ENCODE data around the gene MTAP. TPM values are rescaled to one million over a fixed set of nuclear protein-coding genes. Genes with fewer than 3 reads are reported as not detected.
A peak's percentile ranks its signal among the peaks of the same experiment; 100 is the strongest.

MTAP gene
- total and polyA plus RNA-seq, 12 donors, result 4.9 to 26.2 (median 20.6) TPM

- intact Hi-C loops (cut with DNase I), result loop anchor here in 2 of 10 donors (10.0 kb wide), 1 partner anchor 61 kb away; no protein-coding TSS in a partner anchor
- 12 to 16% methylated on average over 15 of the region's 15 CpGs for WGBS, 2 donors
- no peak for TF ChIP-seq CTCF (IDR thresholded peaks at IDR 0.05)
- peaks cover 0 to 9% (median 0%) of the 10 kb centered on the region in 11 donors for H3K9me3 ChIP-seq
- no peak for ATAC-seq
- no peaks in the 10 kb centered on the region for H3K36me3 ChIP-seq
- no peak overlapping the region for H3K27ac ChIP-seq
- H3K4me1 ChIP-seq, result peaks cover 6 to 39% (median 18%) of the 10 kb centered on the region in 9 donors
- H3K4me3 ChIP-seq, result no peak overlapping the region
- DNase-seq, result no peak
- peaks cover 56 to 100% (median 96%) of the 10 kb centered on the region in 7 donors for H3K27me3 ChIP-seq
Measured at GRCh38 chr9:21966140-21966851, 163.9 kb downstream of the MTAP start.

- no peak for ATAC-seq
- Histone ChIP-seq H3K4me1 (peaks cover 6 to 41% (median 18%) of the 10 kb centered on the region in 9 donors), H3K36me3 (no peaks in the 10 kb centered on the region), H3K9me3 (peaks cover 0 to 9% (median 0%) of the 10 kb centered on the region in 11 donors), H3K4me3 (no peak overlapping the region), H3K27me3 (peaks cover 57 to 100% (median 100%) of the 10 kb centered on the region in 7 donors), H3K27ac (no peak overlapping the region)
- DNase-seq, result no peak
- no peak for TF ChIP-seq CTCF (IDR thresholded peaks at IDR 0.05)
- intact Hi-C loops (cut with DNase I), result loop anchor here in 2 of 10 donors (10.0 kb wide), 1 partner anchor 62 kb away; no protein-coding TSS in a partner anchor
- 7 to 10% methylated on average over 19 of the region's 19 CpGs for WGBS, 2 donors
Measured at GRCh38 chr9:21967169-21967568, 164.7 kb downstream of the MTAP start.

GRCh38 chr9:21967702-21968101 is 165.3 kb downstream of the MTAP start:
- DNase-seq (no peak), ATAC-seq (no peak)
- Histone ChIP-seq H3K27ac (no peak overlapping the region), H3K4me1 (peaks cover 6 to 41% (median 18%) of the 10 kb centered on the region in 9 donors), H3K4me3 (no peak overlapping the region), H3K27me3 (peaks cover 57 to 100% (median 100%) of the 10 kb centered on the region in 7 donors), H3K36me3 (no peaks in the 10 kb centered on the region), H3K9me3 (peaks cover 0 to 7% (median 0%) of the 10 kb centered on the region in 11 donors)
- no peak for TF ChIP-seq CTCF (IDR thresholded peaks at IDR 0.05)
- intact Hi-C loops (cut with DNase I), result loop anchor here in 2 of 10 donors (2.0 to 10.0 kb wide), 2 partner anchors 17 to 63 kb away; no protein-coding TSS in a partner anchor
- 14 to 23% methylated on average over 10 of the region's 10 CpGs for WGBS, 2 donors

GRCh38 chr9:21968331-21969010 is 166.0 kb downstream of the MTAP start:
- no peak overlapping the region for H3K27ac ChIP-seq
- no peak for ATAC-seq

More at GRCh38 chr9:21968331-21969010, 166.0 kb downstream of the MTAP start:
- TF ChIP-seq CTCF (IDR thresholded peaks at IDR 0.05), result no peak
- Histone ChIP-seq H3K4me3 (peak overlapping the region in 1 of 10 donors; percentile 6), H3K4me1 (peaks cover 6 to 41% (median 18%) of the 10 kb centered on the region in 9 donors), H3K9me3 (peaks cover 0 to 3% (median 0%) of the 10 kb centered on the region in 11 donors), H3K27me3 (peaks cover 59 to 100% (median 100%) of the 10 kb centered on the region in 7 donors), H3K36me3 (no peaks in the 10 kb centered on the region)
- intact Hi-C loops (cut with DNase I), result loop anchor here in 2 of 10 donors (2.0 to 10.0 kb wide), 2 partner anchors 16 to 64 kb away; no protein-coding TSS in a partner anchor
- DNase-seq, result no peak
- WGBS, 2 donors, result 2 to 5% methylated on average over 41 of the region's 41 CpGs
